SK-N-SH treated with all-trans-retinoic acid at 6 μM for 48 hours (cell line): ENCODE data around the gene GRXCR1.

Source experiments
- ATAC-seq: fragments of 200-7000 bp; cut with Tn5 transposase; 3 replicates; pipeline ENCODE4 v1.9.1; 2020; ENCODE audit warnings: mild to moderate bottlenecking, moderate library complexity
- ARNTL ChIP-seq: fragments of 450-650 bp; formaldehyde crosslinking; IDR thresholded peaks from 2 replicates; pipeline ENCODE4 v1.5.0; 2020; ENCODE audit warnings: low read depth, mild to moderate bottlenecking, moderate library complexity, borderline replicate concordance
- BACH2 ChIP-seq: fragments of 250-450 bp; sonication (Bioruptor Pico); IDR thresholded peaks from 2 replicates; pipeline ENCODE4 v1.9.0; 2021; ENCODE audit warnings: mild to moderate bottlenecking, borderline replicate concordance
- CREB5 ChIP-seq: fragments of 250-450 bp; sonication (Bioruptor Pico); IDR thresholded peaks from 2 replicates; pipeline ENCODE4 v1.5.1; 2020; ENCODE audit warnings: low read depth, mild to moderate bottlenecking, moderate library complexity
- CSDC2 ChIP-seq: fragments of 250-450 bp; sonication (Bioruptor Pico); IDR thresholded peaks from 2 replicates; pipeline ENCODE4 v1.5.0; 2020; ENCODE audit warnings: mild to moderate bottlenecking, moderate library complexity
- CSRNP3 ChIP-seq: fragments of 250-450 bp; sonication (Bioruptor Pico); IDR thresholded peaks from 2 replicates; pipeline ENCODE4 v1.5.1; 2021; ENCODE audit warnings: mild to moderate bottlenecking, moderate library complexity
- ESRRG ChIP-seq: fragments of 250-450 bp; sonication (Bioruptor Pico); IDR thresholded peaks from 2 replicates; pipeline ENCODE4 v1.6.1; 2021; ENCODE audit warnings: mild to moderate bottlenecking
- GLIS3 ChIP-seq: fragments of 250-450 bp; sonication (Bioruptor Pico); IDR thresholded peaks from 2 replicates; pipeline ENCODE4 v1.5.0; 2020; ENCODE audit warnings: mild to moderate bottlenecking, moderate library complexity
- ISL1 ChIP-seq: fragments of 250-450 bp; sonication (Bioruptor Pico); IDR thresholded peaks from 2 replicates; pipeline ENCODE4 v2.1.2; 2022; ENCODE audit warnings: mild to moderate bottlenecking, moderate library complexity
- POU6F1 ChIP-seq: fragments of 250-450 bp; sonication (Bioruptor Pico); IDR thresholded peaks from 2 replicates; pipeline ENCODE4 v1.8.0; 2021; ENCODE audit warnings: low read depth, mild to moderate bottlenecking, moderate library complexity, borderline replicate concordance
- PPARA ChIP-seq: fragments of 250-450 bp; sonication (Bioruptor Pico); IDR thresholded peaks from 2 replicates; pipeline ENCODE4 v1.5.0; 2020; ENCODE audit warnings: mild to moderate bottlenecking, borderline replicate concordance
- RARB ChIP-seq: fragments of 250-450 bp; sonication (Bioruptor Pico); IDR thresholded peaks from 2 replicates; pipeline ENCODE4 v1.8.0; 2021; ENCODE audit warnings: mild to moderate bottlenecking, moderate library complexity
- SNAI2 ChIP-seq: fragments of 250-450 bp; sonication (Bioruptor Pico); IDR thresholded peaks from 2 replicates; pipeline ENCODE4 v1.5.0; 2020; ENCODE audit warnings: mild to moderate bottlenecking, moderate library complexity
- TCF4 ChIP-seq: fragments of 250-450 bp; sonication (Bioruptor Pico); IDR thresholded peaks from 2 replicates; pipeline ENCODE4 v1.8.0; 2021; ENCODE audit warnings: mild to moderate bottlenecking, moderate library complexity, borderline replicate concordance
- TSHZ2 ChIP-seq: fragments of 250-450 bp; sonication (Bioruptor Pico); IDR thresholded peaks from 2 replicates; pipeline ENCODE4 v1.5.0; 2020; ENCODE audit warnings: mild to moderate bottlenecking, moderate library complexity
- ZC3H10 ChIP-seq: fragments of 250-450 bp; sonication (Bioruptor Pico); IDR thresholded peaks from 2 replicates; pipeline ENCODE4 v1.5.1; 2021; ENCODE audit warnings: mild to moderate bottlenecking, moderate library complexity
- ZFP3 ChIP-seq: fragments of 250-450 bp; sonication (Bioruptor Pico); IDR thresholded peaks from 2 replicates; pipeline ENCODE4 v1.5.0; 2020; ENCODE audit warnings: mild to moderate bottlenecking, moderate library complexity
- ZFP30 ChIP-seq: fragments of 450-650 bp; formaldehyde crosslinking; IDR thresholded peaks from 2 replicates; pipeline ENCODE4 v1.5.0; 2022; ENCODE audit warnings: mild to moderate bottlenecking, moderate library complexity
- ZNF565 ChIP-seq: fragments of 450-650 bp; formaldehyde crosslinking; conservative IDR thresholded peaks from 2 replicates; pipeline ENCODE4 v1.5.0; 2020; ENCODE audit warnings: low read depth, mild to moderate bottlenecking, moderate library complexity
- ZNF70 ChIP-seq: fragments of 450-650 bp; formaldehyde crosslinking; IDR thresholded peaks from 2 replicates; pipeline ENCODE4 v1.5.0; 2020; ENCODE audit warnings: mild to moderate bottlenecking, moderate library complexity
- ZNF8 ChIP-seq: fragments of 450-650 bp; formaldehyde crosslinking; IDR thresholded peaks from 2 replicates; pipeline ENCODE4 v1.5.0; 2020; ENCODE audit warnings: mild to moderate bottlenecking, moderate library complexity
- TF ChIP-seq, protein P1 (sequence below): fragments of 250-450 bp; sonication (Bioruptor Pico); IDR thresholded peaks from 2 replicates; pipeline ENCODE4 v1.8.0; 2020; ENCODE audit warnings: mild to moderate bottlenecking, moderate library complexity, borderline replicate concordance

GRXCR1 gene

DNA sequence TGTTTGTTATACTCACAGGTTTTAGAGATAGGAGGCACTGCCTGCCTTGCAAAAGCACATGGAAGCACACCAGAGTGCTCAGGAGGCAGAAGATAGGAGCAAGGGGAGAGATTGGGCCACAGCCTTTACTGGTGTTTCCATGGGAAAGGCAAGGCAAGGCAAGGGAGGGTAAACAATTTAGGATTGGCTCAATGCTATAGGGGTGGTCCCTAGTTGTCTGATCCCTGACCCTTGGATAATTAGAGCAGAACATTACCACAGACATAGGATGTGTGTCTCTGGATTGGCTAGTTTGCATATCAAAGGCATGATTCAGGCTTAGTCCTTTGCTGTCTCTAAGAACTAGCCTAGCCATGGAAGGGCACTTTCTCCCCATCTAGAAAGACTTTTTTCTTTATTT lies 36.1 kb downstream of the GRXCR1 start:
- TF ChIP-seq PPARA = no peak
- TF ChIP-seq, protein P1, sequence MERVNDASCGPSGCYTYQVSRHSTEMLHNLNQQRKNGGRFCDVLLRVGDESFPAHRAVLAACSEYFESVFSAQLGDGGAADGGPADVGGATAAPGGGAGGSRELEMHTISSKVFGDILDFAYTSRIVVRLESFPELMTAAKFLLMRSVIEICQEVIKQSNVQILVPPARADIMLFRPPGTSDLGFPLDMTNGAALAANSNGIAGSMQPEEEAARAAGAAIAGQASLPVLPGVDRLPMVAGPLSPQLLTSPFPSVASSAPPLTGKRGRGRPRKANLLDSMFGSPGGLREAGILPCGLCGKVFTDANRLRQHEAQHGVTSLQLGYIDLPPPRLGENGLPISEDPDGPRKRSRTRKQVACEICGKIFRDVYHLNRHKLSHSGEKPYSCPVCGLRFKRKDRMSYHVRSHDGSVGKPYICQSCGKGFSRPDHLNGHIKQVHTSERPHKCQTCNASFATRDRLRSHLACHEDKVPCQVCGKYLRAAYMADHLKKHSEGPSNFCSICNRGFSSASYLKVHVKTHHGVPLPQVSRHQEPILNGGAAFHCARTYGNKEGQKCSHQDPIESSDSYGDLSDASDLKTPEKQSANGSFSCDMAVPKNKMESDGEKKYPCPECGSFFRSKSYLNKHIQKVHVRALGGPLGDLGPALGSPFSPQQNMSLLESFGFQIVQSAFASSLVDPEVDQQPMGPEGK (CRISPR knock-in tag) = no peak
- TF ChIP-seq BACH2 (CRISPR knock-in tag) = no peak
- TF ChIP-seq TSHZ2 = no peak
- TF ChIP-seq ZNF8 (CRISPR knock-in tag) = no peak
- no peak for TF ChIP-seq CSDC2 (CRISPR knock-in tag)
- no peak for TF ChIP-seq SNAI2 (CRISPR knock-in tag)
- TF ChIP-seq GLIS3 (CRISPR knock-in tag) = no peak
- TF ChIP-seq ARNTL (CRISPR knock-in tag) = no peak
- TF ChIP-seq TCF4 (CRISPR knock-in tag) = no peak
- no peak for TF ChIP-seq ZFP3 (CRISPR knock-in tag)
- no peak for TF ChIP-seq ZC3H10
- TF ChIP-seq POU6F1 (CRISPR knock-in tag) = no peak
- TF ChIP-seq ZNF70 (CRISPR knock-in tag) = no peak
- TF ChIP-seq ZFP30 (CRISPR knock-in tag) = no peak
- TF ChIP-seq CREB5 = no peak
- TF ChIP-seq ZNF565 (CRISPR knock-in tag) = no peak
- no peak for ATAC-seq

- TF ChIP-seq ZFP30 (CRISPR knock-in tag) (no peak), ZFP3 (CRISPR knock-in tag) (no peak), TCF4 (CRISPR knock-in tag) (no peak), ZNF70 (CRISPR knock-in tag) (no peak), BACH2 (CRISPR knock-in tag) (no peak), ESRRG (CRISPR knock-in tag) (no peak), ZC3H10 (no peak), ZNF8 (CRISPR knock-in tag) (no peak), CSDC2 (CRISPR knock-in tag) (no peak), ISL1 (CRISPR knock-in tag) (no peak), PPARA (no peak), CSRNP3 (CRISPR knock-in tag) (no peak), SNAI2 (CRISPR knock-in tag) (no peak), CREB5 (no peak), RARB (CRISPR knock-in tag) (no peak), GLIS3 (CRISPR knock-in tag) (no peak)
- ATAC-seq = no peak
Measured at GRCh38 chr4:42942216-42942615, 49.7 kb downstream of the GRXCR1 start.
